Endothelial cell of umbilical vein (primary cell): ENCODE data around the gene EXOSC9.

Experiments
- CTCF ChIP-seq, 2 donors: IDR thresholded peaks; 1 replicate in 1 of 2; 2 replicates in 1 of 2; pipeline ENCODE4 v1.5.1; 2011; ENCODE audit warnings: low read length in 2 of 2, mild to moderate bottlenecking in 2 of 2, moderate library complexity in 2 of 2, control low read depth in 1 of 2, inconsistent platforms in 1 of 2, low read depth in 1 of 2; ENCODE audit not compliant: insufficient read depth in 1 of 2; ENCODE audit errors: extremely low read depth in 1 of 2
- EZH2 ChIP-seq: IDR thresholded peaks from 2 replicates; pipeline ENCODE4 v1.6.1; 2012; ENCODE audit warnings: borderline replicate concordance, low read depth, mild to moderate bottlenecking, moderate library complexity, low read length, inconsistent platforms; ENCODE audit not compliant: severe bottlenecking
- GATA2 ChIP-seq: IDR thresholded peaks from 2 replicates; pipeline ENCODE4 v1.7.0; 2011; ENCODE audit warnings: low read depth, mild to moderate bottlenecking, moderate library complexity, mixed read lengths, low read length; ENCODE audit not compliant: insufficient read length, insufficient read depth
- JUN ChIP-seq: IDR thresholded peaks from 2 replicates; pipeline ENCODE4 v1.6.1; 2011; ENCODE audit warnings: borderline replicate concordance, low read depth; ENCODE audit not compliant: insufficient read length, insufficient read depth
- MAX ChIP-seq: IDR thresholded peaks from 2 replicates; pipeline ENCODE4 v1.6.1; 2011; ENCODE audit not compliant: insufficient read depth, insufficient read length
- MYC ChIP-seq: IDR thresholded peaks from one replicate; pipeline ENCODE4 v1.6.1; 2011; ENCODE audit warnings: mild to moderate bottlenecking, low read depth, low read length
- POLR2A ChIP-seq: IDR thresholded peaks from 2 replicates; pipeline ENCODE4 v1.6.1; 2012; ENCODE audit warnings: low read depth, mild to moderate bottlenecking, control low read depth, low read length
- POLR2AphosphoS5 ChIP-seq: IDR thresholded peaks from 2 replicates; pipeline ENCODE4 v1.6.1; 2012; ENCODE audit warnings: low read depth, mild to moderate bottlenecking, control low read depth, low read length, moderate library complexity; ENCODE audit not compliant: insufficient read depth

- TF ChIP-seq POLR2AphosphoS5 (no peak), CTCF (IDR thresholded peaks at IDR 0.05; ENCODE audit: extremely low read depth in 1 of 2, insufficient read depth in 1 of 2, low read depth in 1 of 2, low read length in 2 of 2) (no peak), POLR2A (no peak), EZH2 (no peak), MYC (no peak), MAX (no peak), JUN (no peak), GATA2 (no peak)
These were observed 16.6 kb downstream of the EXOSC9 start for GRCh38 chr4:121817701-121818100.
